Stimulated activated CD4-positive, alpha-beta T cell treated with anti-CD3 and anti-CD28 coated beads, Interleukin-12 subunit alpha, Interleukin-12 subunit beta, amount 100 ng/mL, for 4 hours (primary cell): Measurements from ENCODE around the gene UBE2E1.
"Not testable (repeated sequence)": the region's sequence is repeated elsewhere in the genome, so short reads cannot be mapped to it uniquely, and the experiment has no call there.

Source experiments
- DNase-seq: peaks from one replicate; pipeline ENCODE4 v3.0.0-alpha.2; 2020

The UBE2E1 gene

DNA sequence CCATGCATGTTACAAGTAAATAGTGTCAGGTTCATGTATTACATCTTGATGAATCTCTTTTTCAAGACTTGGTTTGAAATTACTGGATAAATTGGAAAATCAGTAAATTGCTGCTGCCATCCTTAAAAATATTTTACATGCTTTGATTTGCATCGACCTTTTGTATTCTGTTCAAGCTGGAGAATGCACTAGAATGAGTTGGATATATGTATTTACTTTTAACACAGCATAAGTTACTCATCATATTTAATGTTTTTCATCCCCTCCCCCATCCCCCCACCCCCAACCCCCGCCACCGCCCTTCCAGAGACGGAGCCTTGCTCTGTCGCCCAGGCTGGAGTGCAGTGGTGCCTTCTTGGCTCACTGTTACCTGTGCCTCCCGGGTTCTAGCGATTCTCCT is 16.8 kb downstream of the UBE2E1 start:
- DNase-seq: no peak

DNA sequence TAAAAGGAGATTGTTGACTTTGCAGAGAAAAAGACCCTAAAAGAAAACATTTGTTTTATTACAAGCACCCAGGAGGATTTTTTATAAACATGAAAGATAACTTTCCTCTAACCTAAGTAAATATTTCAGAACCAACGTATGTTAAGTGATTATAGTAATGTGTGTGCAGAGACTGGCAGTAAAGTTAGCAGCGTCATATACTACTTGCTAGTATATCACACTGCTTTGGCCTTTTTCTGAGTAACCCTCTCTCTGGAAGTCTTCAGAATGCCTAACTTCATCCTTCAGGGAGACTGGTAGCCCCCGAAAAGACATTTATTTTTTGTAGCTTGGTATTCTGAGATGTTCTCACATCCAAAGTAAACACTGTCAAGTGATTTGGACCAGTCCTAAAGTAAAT is 17.9 kb downstream of the UBE2E1 start:
- DNase-seq: no peak

DNA sequence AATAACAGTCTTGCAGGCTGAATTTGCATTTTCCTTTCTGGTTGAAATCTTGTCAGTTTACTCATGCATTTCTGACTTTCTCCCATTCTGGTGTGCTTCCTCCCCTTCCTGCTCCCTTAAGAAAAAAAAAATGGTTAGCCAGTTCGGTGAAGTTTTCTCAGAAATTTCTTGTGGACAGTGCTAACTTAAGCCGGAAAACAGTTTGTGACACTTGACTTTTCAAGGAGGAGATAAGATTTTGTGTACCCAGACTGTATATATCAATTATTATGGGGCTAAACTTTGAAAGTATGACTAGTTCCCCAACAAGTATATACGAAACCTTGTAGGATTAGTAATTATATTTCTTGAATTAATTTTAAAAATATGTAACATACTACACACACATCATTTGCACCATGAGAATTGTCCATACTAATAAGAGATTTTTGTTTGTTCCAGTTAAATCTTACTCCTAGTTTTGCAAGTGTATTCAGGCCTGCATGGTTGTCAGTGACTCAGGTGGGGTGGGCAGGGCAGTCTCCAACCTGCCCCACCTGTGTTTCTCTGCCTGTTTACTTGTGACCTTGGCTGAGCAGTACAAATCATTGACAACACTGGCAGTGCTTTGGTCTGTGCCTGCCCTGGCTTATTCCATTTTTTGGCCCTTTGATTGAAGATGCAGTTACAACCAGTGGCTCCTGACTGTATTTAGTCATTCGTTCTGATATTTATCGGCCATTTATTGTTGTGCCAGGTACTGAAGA is 19.1 kb downstream of the UBE2E1 start:
- no peak for DNase-seq

DNA sequence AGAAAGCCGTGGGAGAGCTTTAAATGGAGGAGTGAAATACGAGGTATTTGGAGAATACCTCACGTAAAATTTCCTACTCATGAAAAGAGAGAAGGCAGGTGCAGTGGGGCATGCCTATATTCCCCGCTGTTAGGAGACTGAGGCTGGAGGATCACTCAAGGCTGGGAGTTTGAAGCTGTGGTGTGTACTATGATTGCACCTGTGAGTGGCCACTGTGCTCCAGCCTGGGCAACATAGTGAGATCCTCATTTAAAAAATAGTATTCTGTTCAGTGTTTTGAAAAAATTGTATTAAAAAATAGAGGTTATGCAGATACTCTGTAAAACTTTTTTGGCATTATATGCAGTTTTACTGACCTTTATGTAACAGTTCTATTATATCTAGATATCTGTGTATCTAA is 20.0 kb downstream of the UBE2E1 start:
- no peak for DNase-seq

DNA sequence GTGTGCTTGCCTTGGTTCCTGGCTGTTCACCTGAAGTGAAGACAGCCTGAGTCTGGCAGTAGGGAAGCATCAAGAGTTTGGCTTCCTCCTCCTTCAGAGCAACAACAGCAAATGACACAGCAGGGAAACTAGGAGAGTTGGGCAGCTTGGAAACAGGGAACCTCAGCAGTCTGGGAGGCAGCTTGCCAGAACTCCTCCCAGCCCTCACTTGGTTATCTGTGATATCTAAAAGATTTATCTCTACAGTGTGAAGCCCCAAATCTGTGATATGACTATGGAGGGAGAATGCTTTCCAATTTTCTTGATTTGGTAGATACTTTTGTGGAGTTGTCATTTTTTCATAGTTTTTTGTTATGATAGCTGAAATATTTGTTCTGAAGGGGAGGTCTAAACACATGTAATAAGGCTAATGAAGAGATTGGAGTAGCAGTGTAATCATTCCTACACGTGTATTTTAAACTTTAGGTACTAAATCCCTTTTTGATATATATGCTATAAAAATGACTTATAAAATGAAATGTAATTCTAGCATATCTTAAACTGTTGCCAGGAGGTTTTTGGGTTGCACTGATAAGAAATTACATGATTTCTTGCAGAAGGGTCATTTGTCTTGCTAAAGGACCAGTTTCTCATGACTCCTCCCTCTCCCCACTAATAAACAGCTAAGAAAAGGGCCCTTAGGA is 20.8 kb downstream of the UBE2E1 start:
- DNase-seq: no peak

DNA sequence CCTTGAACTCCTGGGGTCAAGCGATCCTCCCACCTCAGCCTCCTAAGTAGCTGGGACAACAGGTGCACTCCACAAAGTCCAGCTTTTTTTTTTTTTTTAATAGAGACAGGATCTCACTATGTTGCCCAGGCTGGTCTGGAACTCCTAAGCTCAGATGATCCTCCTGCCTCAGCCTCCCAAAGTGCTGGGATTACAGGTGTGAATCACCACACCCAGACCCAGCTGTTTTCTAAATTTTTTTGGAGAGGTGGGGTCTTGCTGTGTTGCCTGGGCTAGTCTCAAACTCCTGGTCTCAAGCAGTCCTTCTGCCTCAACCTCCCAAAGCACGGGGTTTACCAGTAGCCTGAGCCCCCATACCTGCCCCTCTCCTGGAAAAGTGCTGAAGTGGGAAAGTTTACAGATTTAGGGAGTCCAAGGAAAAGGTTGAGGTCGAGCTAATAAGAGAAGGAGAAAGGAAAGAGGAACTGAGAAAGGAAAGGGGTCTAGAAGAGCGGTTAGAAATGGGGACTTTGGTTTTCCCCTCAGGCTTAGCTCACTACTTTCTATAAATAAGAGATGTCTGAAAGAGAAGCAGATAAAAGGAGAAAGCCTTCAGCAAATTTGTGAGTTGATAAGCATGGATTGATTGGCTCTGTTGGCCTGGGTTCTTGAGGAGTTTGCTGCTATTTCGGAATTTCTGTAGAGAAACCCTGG is 23.6 kb downstream of the UBE2E1 start:
- DNase-seq: no peak

DNA sequence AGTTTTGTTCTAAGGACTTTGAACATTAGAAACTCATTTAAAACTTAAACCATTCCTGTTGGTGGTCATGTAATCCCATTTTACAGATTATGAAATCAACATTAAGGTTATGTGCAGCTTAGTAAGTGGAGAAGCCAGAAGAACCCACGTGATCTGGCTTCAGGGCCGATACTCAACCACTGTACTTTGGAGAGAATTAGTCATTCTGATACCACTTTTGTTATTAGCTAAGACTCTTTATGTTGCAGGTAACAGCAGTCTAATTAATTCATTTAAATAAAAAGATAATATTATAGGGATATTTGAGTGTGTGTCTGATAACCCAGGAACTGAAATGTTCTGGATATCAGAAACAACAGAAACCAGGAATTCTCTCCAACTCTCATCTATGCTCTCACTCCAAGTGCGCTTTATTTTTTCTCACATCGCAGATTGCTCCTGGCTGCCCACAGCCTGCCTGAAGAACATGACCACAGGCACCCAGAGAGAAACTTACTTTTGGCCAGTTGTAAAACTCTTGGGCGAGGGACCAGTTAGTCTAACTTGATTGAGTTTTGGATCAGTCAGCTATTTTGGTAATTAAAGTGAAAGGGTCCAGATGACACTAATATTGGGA is 25.2 kb downstream of the UBE2E1 start:
- DNase-seq: no peak

DNA sequence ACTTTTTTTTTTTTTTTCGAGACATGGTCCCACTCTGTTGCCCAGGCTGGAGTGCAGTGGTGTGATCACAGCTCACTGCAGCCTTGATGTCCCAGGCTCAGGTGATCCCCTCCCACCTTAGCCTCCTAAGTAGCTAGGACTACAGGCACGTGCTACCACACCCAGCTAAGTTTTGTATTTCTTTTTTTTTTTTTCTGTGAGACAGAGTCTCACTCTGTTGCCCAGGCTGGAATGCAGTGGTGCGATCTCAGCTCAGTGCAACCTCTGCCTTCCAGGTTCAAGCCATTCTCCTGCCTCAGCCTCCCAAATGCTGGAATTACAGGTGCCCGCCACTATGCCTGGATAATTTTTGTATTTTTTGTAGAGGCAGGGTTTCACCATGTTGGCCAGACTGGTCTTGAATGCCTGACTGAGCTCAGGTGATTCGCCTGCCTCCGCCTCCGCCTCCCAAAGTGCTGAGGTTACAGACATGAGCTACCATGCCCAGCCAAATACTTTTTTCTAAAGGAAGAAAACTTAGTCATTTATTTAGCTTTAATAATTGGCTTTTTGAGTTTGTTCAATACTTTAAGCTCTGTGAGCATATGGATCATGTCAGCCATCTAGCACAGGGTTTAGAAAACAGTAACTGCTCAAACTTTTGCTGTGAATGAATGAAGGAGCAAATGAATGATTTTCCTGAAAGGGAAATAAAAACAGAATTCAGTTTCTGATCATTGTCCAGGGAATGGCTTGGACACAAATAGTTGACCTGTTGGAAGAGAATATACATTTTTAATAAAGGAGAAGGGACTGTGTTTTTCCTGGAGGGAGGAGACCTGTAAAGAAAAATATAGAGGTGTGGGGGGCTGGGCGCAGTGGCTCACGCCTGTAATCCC is 26.0 kb downstream of the UBE2E1 start:
- DNase-seq: no peak

DNA sequence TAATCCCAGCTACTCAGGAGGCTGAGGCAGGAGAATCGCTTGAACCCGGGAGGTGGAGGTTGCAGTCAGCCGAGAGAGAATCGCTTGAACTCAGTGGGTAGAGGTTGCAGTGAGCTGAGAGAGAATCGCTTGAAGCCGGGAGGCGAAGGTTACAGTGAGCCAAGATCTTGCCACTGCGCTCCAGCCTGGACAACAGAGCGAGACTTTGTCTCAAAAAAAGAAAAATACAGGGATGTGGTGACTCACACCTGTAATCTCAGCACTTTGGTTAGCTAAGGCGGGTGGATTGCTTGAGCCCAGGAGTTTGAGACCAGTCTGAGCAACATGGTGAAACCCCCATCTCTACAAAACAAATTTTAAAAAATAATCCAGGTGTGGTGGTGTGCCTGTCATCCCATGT is 26.8 kb downstream of the UBE2E1 start:
- DNase-seq: no peak

DNA sequence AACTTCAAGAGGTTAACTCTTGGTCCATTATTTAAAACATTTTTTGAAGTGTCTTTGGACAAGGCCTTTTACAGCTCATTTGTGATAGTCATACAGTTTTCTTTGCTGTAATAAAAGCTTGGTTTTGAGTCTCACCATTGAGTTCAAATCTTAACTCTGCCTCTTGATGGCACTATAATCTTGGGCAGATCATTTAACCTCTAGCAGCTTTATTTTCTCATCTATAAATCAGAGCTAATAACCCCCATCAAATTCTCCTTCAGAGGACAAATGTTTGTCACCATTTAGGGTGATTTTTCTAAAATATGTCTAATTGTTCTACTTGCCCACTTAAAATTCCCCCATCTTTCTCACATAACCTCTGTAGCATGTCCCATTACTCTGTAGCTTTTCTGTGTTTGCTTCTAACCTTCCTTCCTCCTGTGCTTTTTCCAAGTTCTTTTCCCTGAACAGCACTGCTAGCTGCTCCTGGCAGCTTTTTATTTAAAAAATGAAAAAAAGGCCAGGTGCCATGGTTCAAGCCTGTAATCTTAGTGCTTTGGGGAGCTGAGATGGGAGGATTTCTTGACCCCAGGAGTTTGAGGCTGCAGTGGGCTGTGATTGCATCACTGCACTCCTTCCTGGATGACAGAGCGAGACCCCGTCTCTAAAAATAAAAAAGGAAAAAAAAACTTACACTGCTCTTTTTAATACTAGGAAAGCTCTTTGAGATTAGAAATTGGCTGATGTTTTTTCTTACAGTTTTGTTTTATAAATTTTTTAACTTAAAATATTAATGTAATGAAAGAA is 28.5 kb downstream of the UBE2E1 start:
- DNase-seq: no peak

DNA sequence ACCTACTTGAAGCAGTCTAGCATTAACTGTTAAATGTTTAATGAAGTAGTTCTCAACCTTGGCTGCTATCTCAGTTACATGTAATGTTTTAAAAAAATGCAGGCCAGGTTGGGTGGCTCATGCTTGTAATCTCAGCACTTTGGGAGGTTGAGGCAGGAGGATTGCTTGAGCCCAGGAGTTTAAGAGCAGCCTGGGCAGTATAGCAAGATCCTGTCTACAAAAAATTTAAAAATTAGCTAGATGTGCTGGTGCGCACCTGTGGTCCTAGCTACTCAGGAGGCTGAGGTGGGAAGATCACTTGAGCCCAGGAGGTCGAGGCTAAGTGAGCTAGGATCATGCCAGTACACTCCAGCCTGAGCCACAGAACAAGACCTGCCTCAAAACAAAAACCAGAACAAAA is 29.3 kb downstream of the UBE2E1 start:
- no peak for DNase-seq

DNA sequence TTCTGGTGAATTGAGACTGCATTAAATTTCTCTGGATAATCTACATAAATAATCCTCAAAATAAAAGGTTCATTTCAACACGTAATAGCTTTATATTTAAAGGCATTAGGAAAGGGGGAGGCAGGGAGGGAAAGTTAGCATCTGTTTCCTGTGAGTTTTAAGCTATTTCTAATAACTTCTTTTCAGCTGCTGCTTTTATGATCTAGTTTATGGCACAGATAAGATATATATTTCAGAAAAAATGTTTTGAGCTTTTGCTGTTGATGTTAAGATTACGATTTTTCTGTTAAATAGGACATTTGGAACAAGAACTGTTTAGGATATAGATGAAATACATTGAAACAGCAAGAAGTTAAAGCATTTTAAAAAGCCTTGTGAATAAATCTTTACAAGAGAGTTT is 30.0 kb downstream of the UBE2E1 start:
- no peak for DNase-seq

DNA sequence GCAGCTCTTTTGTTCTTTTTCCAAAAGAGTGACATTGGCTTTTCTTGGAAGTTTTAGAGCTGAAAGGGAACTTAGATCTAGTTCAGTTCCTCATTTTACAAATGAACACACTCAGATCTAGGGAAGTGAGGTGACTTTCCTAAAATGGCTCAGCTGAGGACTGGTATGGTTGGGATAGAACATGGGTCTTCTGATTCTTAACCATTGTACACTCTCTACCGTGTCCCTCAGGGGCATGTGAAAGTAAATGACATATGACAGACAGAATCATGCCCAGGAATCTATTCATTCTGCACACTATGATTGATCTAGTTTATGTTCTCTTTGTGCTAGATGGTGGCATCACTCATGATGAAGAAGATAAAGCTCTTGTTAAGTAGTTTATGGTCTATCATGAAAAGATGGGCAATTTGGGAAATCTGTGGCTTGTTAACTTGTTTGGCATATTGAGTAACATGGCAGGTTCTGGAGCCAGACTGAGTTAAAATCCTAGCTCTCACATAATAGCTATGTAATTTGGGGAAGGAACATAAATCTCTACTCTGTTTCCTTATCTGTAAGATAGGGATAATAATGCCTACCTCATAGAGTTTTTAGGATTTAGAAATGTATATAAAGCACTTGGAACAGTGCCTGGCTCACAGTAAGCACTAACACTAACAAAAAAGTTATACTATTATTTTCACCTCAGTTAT is 30.9 kb downstream of the UBE2E1 start:
- no peak for DNase-seq

DNA sequence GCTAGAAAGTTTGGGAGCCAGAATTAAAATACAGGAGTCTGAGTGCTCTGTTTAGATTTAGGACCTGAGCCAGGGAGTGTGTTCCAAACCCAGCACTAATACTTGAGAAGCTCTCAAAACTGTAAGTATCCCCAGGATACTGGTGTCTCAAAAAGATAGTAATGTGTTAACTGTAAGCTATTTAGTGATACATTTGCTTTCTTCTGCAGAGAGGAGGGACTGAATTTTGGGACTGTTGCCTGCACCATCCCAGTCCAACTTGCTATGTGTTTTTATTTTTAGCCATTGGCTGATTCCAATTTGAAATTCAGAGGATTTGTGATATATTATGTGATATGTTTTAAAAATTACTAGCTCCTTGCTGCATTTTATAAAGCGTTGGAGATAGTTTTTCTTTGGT is 31.5 kb downstream of the UBE2E1 start:
- DNase-seq: no peak

DNA sequence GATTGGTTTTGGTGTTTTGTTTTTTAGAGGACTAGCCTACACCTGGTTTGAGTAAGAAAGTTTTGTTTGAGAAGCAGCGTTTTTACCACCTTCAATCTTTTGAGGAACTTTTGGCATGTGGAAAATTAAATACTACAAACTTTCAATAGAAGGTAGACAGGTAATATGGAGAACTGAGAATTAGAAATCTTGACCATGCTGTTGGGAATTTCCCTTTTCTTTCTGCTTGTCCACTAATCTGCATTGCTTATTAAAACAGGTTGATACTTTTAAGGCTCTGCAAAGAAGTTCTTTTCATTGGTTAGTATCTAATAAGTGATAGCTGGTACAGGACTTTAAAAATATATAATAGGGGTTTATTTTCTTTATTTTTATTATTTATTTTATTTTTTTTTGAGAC is 31.9 kb downstream of the UBE2E1 start:
- no peak for DNase-seq

DNA sequence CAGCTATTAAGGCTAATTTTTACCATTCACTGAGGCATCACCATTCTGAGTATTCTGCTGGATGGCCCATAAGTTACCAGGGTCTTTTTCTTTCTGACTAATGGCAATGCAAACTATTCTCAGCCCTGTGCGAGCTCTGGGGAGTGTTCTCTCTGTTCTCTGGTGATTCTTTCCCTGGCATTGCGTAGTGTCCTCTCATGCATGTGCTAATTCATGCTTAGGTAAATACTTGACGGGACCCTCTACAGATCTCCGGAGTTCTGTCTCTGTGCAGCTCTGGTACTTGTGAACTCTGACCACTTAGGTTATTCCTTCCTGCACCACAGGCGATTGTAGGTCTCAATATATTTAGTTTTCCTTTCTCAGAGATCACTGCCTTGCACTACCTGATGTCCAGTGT is 34.8 kb downstream of the UBE2E1 start:
- no peak for DNase-seq

DNA sequence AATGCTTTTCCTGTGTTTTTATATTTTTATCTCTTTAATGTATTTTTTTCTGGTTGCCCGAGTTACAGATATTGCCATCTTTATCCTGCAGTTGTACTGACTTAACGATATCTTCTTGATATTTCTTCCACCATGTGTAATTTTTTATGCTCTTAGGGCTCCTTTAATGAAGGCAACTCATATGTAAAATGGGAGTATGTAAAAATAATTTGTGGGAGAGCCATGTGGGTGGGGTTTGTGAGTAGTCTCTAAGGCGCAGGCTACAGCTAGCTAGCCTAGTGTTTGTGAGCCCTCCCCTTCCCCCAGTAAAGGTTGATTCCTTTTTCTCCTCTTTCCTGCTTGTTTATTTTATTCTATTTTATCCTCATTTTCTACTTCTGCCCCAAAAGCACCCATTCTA is 38.1 kb downstream of the UBE2E1 start:
- DNase-seq: no peak

DNA sequence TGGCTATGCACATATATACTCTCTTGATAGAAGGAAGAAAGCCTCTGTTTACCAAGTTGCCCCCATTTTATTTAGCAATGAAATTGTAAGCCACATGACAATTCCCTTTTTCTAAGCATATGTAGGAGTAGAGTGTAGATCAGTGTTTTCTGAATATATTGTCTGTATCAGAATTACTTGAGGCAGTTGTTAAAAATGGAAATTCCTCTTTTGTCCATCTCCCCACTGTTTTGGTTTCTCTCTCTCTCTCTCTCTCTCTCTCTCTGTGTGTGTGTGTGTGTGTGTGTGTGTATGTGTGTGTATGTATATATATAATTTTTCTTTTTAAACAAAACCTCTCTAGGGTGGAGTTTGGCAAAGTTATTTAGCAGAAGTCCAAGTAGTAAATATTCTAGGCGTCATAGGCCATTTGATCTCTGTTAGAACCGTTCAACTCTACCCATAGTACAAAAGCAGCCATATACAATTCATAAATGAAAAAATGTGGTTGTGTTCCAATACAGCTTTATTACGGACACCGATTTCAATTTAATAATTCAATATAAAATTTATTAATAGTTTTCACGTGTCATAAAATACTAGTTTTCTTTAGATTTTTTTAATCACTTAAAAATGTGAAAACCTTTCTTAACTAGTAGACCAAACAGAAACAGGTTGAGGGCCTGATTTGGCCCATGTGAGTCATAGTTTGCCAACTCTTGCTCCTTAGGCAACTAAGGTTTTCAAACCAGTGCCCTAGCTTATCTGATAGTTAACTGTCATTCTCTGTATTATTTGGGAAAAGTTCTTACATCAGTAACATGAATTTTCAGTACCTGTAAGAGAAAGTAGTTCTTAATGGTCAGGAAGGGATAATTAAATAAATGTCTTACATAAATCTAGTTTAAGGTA is 39.8 kb downstream of the UBE2E1 start:
- no peak for DNase-seq

DNA sequence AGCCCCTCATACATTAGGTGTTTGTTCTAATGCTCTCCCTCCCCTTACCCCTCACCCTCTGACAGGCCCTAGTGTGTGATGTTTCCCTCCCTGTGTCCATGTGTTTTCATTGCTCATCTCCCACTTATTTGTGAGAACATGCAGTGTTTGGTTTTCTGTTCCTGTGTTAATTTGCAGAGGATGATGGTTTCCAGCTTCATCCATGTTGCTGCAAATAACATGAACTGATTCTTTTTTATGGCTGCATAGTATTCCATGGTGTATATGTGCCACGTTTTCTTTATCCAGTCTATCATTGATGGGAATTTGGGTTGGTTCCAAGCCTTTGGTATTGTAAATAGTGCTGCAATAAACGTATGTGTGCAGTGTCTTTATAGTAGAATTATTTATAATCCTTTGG is 43.7 kb downstream of the UBE2E1 start:
- not testable (repeated sequence) for DNase-seq

DNA sequence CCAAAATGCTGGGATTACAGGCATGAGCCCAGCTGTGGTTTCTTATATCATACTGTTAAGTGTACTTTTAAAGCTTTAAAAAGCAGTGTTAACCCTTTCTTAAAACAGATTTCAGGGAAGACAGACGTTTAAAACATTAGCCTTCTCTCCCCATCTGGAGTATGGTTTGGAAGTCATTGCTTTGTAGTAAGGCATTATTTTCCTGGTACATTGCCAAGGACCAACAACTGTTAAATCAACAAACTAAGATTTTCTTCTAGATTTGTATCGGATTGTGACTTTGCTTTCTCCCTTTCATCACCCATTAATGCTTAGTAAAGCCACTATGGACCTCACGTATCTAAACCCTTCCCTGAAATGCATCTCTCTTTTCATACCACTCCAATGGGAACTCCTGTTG is 50.5 kb downstream of the UBE2E1 start:
- DNase-seq: no peak
